ENCODE measurements around the gene CD74.

DNA sequence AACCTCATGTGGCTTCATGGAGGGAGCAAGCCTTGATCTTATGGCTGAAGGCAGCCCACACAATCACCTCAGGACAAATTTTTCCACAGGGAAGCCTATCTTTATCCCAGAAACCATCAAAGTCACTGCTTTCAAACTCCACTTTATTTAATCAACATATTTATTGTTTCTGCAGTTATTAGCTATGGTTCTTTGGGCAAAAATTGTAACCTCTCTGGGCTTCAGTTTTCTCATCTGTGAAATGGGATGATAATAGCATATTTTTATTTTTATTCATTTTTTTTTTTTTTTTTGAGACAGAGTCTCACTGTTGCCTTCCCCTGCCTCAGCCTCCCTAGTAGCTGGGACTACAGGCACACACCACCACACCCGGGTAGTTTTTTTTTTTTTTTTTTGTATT is 38.9 kb upstream of the CD74 start:
- TF ChIP-seq, protein P1, sequence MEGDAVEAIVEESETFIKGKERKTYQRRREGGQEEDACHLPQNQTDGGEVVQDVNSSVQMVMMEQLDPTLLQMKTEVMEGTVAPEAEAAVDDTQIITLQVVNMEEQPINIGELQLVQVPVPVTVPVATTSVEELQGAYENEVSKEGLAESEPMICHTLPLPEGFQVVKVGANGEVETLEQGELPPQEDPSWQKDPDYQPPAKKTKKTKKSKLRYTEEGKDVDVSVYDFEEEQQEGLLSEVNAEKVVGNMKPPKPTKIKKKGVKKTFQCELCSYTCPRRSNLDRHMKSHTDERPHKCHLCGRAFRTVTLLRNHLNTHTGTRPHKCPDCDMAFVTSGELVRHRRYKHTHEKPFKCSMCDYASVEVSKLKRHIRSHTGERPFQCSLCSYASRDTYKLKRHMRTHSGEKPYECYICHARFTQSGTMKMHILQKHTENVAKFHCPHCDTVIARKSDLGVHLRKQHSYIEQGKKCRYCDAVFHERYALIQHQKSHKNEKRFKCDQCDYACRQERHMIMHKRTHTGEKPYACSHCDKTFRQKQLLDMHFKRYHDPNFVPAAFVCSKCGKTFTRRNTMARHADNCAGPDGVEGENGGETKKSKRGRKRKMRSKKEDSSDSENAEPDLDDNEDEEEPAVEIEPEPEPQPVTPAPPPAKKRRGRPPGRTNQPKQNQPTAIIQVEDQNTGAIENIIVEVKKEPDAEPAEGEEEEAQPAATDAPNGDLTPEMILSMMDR (conservative IDR thresholded peaks at IDR 0.05 in 1 of 2, IDR thresholded peaks at IDR 0.05 in 1 of 2; ENCODE audit: extremely low read depth in 1 of 2, insufficient read depth in 1 of 2, low read depth in 1 of 2, low read length in 2 of 2) = no peak
- TF ChIP-seq EZH2 (IDR thresholded peaks at IDR 0.05; ENCODE audit: borderline replicate concordance, low read length) = no peak
